GM19025 (cell line): Measurements from ENCODE around the gene PIK3AP1.
A peak's percentile ranks its signal among the peaks of the same experiment; 100 is the strongest.

Source experiments
- ATAC-seq: cut with Tn5 transposase; IDR thresholded peaks from one replicate; pipeline ENCODE4 v1.9.1; 2021; ENCODE audit warnings: mild to moderate bottlenecking, low read depth, moderate library complexity; ENCODE audit not compliant: unreplicated experiment

The PIK3AP1 gene

DNA sequence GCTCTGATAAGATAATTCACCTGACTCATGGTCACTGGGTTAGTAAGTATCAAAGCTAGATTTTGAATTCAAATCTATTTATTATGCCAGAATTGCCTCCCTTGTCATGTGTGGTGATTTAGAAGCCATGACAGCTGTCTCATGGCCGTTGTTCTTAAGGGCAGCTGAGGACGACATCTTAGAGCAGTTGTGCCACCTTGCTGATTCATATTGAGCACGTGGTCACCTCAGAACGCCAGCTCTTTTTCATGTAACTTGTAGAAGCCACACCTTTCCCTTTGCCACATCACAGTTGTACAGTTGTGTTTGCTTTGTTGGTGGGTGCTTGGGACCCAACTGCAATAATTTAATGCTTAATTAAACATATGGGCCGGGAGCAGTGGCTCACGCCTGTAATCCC is 4.3 kb upstream of the PIK3AP1 start:
- no peak for ATAC-seq

DNA sequence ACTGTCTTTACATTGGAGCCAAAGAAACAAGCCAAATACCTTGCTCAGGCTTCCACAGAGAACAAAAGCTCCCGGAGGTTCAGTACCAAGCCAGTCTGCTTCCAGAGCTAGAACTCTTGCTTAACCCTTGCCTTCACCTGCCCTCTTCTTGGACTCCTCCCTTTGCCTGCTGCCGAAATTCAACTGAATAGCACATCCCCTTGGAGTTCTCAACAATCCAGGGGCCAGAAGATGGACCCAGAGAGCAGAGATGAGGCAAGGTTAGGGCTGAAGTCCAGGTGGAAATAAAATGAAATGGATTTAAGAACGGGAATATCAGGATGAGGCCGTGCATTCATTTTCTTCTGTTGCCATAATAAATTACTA is 876 bp upstream of the PIK3AP1 start:
- ATAC-seq, result no peak

DNA sequence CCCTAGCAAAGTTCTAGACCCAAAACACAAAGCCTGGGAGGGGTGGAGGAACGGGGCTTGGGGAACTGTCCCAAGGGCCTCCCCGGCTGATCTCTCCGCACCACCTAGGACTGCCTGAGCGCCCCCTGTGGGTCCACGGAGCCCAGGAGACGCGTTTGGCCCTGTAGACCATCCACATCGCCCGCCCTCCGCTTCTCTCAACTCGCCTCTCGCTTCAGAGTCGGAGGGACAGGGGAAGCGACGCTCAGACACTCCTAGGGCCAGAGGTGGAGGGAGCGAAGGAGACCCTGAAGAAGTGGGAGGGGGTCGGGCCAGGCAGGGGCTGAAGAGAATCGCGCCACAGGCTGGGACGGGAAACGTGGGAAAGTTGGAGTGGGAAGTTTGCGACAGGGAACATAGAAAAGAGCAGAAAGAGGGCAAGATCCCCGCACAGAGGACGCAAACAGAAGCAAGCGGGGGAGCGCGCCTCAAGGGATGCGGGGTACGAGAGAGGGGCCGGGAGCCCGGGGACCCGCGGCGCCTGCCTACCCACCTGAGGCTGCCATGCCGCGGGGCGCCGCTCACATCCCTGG is 378 bp downstream of the PIK3AP1 start:
- ATAC-seq, result no peak

DNA sequence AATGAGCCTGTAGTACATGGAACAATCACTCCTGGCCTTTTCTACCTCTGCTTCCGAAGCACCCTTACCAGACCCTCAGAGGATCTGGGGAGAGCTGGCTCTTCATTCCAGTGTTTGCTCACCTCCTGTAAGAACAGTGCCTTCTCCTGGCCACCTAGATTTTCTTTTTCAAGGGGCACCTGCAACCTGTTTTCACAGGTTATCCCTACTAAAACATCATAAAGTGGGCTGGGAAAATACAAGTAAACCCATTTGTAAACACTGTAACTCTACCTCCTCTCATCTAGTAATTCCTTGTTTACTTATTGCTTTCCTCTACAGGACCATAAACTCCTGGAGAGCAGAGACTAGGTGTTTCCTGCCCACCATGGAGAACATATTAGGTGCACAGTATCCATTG is 1.1 kb downstream of the PIK3AP1 start:
- no peak for ATAC-seq

DNA sequence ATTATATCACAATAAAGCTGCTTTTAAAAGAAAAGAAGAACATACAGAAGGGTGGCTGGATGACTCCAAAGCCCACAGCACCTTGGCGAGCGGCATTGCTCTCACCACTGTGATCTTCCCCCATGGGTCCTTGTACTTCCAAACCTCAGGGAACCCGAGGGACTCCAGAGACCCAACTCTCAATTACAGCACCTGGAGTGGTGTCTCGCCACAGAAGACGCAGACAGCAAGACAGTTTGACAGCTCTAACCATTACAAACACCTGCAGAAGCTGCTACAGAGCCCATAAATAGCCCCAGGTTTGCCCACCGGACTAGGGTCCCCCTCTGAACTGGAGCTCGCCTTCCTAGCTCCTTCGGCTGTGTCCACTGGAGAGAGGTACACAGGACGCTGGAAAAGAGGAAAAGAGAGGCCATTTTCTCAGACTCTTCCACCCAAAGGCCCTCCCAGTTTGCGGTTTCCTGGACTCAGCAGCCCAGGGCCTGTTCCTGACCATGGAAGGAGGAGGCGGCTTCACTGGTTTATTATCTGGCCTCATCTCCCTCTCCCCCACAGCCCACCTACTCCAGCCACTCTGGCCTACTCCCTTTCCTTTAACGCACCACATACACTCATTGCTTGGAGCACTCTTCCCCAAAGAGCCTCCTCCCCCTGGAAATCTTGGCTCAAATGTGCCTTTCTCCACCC is 1.9 kb downstream of the PIK3AP1 start:
- ATAC-seq, result no peak

DNA sequence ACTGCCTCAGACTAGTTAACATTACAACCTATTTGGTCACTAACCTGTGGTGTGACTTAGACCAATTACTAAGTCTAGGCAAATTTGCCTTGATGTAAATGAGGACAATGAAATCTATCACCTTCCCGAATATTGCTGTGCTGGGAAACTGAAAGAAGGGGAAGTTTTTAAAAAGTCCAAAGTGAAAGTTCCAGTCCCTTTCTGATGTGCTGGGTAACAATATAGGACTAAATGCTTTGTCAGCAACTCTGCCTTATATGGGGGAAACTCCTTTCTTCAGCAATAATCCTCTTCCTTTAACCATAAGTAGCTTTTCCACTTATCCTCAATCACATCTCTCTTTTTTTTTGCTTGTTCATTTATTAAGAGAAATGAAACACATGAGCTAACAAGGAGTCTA is 3.9 kb downstream of the PIK3AP1 start:
- no peak for ATAC-seq

DNA sequence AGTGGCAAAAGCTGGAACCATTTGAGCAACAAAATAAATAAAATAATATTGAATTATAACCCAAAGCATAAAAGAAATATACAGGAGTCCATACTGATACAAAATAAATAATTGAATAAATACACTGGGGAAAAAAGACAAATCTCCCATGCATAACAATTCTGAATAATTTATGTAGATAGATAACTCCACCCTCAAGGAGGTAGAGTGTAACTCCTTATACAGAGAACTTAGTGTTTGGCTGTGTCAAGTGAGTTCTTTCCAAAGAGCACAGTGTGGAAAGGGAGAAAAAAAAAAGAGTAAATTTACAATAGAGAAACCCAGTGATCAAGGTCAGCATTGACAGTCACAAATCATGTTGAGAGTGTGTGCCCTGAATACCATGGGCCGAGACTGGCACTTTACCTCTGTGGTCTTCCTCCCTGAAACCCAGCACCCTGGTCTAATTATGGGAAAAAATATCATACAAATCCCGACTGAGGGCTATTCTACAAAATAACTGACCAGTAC is 5.5 kb downstream of the PIK3AP1 start:
- ATAC-seq, result no peak

DNA sequence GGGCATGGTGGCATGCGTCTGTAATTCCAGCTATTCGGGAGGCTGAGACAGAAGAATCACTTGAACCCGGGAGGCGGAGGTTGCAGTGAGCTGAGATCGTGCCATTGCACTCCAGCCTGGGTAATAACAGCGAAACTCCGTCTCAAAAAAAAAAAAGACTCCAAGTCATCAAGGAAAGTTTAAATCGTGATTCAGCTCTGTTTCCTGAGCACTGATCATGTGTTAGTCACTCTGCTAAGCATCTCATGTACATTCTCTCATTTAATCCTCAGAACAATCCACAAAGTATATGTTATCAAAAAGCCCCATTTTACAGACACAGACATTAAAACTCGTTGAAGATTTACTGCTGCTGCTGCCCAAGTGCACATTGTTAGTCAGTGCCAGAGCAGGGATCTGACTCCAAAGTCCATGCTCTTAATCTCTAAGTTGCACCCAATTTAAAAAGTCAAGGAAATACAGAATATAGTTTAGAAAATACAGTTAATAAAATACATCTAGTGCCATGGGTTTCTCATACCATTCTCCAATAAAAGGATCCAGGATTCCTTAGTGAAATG is 6.2 kb downstream of the PIK3AP1 start:
- ATAC-seq, result no peak

DNA sequence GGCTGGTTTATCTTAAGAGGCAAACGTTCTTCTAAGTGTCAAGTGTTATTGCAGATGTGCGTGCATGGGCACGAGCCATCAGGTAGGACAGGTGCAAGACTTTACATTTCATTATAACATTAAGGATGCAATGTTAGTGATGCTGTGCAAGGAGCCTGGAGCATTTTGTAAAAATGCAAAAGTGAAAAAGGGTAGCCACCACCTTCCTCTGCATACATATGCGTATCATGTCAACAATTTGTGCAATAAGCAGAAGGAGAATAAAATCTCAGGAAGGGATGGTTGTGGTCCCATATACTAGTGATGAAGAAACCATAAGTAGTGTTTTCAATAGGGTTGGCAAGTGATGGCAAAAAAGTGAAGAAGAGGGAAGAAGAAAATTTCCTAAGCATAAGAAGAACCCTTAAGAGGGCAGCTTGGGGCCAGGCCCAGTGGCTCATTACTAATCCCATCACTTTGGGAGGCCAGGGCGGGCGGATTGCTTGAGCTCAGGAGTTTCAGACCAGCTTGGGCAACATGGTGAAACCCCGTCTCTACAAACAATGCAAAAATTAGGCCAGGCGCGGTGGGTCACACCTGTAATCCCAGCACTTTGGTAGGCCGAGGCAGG is 7.5 kb downstream of the PIK3AP1 start:
- no peak for ATAC-seq

DNA sequence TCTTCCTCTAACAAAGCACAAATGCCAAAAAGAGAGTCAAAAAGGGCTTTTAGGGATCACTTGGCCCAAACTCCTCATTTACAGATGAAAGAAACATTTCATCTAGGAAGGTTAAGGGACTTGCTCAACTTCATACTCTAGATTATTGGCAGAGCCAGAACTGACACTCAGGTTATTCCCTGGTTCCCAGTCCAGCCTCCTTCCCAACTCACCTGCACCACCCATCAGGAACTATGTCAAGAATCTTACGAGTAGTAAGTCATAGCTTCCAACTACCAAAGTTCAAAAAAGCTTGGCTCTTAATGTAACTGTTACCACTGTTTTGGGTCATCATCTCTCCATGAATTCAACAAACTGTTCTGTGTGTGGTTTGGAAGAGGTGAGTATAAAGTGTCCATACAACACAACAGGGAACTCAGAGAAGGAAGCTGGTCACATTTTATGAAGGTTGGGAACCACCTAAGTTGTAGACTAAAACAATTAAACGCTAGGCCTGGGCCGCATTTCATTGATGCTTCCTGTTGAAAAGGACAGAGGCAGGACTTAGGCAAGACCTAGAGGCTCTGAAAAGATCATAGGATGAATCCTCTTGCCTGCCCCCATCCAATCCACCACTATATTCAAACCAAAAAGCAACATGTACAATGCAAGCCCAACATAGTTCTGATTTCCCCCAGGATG is 9.1 kb downstream of the PIK3AP1 start:
- ATAC-seq, result no peak

DNA sequence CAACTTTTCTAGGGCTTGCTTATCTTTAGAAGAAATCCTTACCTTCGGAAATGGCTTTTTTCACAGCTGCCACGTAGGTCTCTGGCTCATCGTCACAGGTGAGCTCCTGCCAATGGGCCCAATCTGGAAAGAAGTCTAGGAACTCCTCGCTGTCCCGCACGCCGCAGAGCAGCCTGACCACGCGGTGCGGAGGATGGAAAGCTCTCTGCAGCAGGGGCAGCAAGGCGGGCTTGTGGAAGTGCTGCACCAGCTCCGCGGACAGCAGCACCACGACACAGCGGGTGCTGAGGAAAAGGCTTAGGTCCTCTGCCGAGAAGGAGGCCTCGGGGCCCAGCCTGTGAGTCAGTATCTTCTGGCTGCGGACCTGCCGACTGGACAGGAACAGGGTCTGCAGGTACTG is 10.8 kb downstream of the PIK3AP1 start:
- ATAC-seq, result no peak

DNA sequence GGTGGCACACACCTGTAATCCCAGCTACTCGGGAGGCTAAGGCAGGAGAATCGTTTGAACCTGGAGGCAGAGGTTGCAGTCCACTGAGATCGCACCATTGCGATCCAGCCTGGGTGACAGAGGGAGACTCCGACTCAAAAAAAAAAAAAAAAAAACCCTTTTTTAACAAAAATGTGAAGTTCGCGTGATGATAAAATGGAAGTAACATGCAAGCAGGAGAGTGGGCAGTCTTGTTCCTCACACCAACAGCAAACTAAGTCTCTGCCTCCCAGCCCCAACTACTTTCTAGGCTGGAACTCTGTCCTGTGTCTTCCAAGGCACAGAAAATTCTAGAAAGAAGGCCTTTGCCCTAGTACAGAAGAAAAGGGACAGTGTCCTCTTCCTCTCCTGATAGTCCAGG is 11.3 kb downstream of the PIK3AP1 start:
- no peak for ATAC-seq

DNA sequence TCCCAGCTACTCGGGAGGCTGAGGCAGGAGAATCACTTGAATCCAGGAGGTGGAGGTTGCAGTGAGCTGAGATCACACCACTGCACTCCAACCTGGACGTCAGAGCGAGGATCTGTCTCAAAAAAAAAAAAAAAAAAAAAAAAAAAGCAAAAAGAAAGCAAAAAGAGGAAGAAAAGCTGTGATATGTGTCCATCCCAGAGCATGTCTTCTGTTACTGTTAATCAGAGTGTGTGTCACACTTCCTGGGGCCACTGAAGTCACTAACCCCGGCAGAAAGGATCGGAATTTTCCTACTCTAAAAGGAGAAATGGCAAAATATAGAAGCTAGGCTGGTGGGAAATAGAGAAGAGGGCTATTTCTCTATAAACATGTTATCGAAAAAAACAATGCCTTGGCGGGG is 11.9 kb downstream of the PIK3AP1 start:
- no peak for ATAC-seq

DNA sequence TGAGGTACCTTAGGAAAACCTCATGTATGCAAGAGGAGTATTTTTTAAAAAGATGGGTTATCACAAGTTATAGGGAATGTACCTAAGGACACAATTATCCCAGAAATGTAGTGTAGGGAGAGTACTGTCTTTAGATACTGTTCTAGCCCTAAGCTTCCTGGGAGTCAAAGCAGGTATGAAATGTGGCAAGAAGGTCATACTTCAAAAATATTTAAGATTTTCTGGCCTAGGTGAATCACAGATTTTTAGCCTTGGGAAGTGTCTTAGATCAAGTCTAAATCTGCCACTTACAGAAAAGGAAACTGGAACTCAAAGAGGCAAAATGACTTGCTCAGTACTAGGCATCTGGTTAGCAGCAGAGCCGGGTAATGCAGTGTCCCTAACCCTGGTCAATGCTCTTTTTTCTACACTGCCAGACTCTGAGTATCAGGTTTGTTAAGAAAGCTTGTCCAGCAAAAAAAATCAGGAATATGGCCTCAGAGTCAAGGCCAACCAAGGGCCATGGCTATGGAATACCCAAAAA is 13.9 kb downstream of the PIK3AP1 start:
- ATAC-seq, result no peak

DNA sequence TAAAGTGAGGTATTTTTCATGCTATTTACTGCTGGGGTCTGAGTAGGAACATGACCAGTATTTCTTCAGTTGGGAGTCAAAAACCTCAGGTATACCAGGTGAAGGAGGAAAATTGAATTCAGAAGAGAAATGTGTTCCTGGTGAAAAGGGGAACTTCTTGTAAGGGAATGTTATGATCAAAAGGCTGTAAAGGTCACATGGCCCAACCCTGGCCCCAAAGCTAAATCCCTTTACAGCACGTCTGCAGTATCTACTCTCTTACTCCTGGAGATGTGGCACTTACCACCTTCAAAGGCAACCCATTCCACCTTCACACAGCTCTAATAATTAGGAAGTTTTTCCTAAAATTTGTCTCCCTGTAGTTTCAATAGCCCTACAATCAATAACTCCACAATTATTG is 15.2 kb downstream of the PIK3AP1 start:
- no peak for ATAC-seq

DNA sequence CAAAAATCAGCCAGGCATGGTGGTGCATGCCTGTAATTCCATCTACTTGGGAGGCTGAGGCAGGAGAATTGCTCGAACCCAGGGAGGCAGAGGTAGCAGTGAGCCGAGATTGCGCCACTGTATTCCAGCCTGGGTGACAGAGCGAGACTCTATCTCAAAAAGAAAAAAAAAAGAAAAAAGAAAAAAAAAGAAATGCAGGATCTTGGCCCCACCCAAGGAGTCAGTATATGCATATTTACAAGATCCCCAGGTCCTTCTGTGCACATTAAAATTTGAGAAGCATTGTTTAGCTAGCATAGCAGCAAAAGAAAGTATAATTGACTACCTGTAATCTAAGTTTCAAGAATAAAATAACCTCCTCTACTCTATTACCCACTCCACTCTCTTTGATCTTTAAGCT is 15.8 kb downstream of the PIK3AP1 start:
- ATAC-seq, result no peak

DNA sequence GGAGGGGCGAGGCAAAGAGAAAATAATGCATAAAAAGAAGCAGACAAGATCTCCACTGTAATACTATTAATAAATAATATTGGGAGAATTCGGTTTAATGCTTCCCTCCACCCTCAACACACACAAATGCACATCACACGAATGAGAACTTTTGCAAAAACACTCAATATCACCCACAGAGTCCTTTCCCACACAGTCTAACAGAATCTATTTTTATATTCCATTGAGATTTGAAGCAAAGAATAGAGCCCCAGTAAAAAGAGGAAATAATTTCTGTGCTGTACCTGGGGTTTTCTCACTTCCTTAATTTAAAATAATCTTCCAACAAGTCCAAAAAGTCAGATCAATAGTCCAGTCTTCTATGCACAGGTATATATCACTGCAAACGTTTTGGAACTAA is 17.0 kb downstream of the PIK3AP1 start:
- ATAC-seq, result no peak

DNA sequence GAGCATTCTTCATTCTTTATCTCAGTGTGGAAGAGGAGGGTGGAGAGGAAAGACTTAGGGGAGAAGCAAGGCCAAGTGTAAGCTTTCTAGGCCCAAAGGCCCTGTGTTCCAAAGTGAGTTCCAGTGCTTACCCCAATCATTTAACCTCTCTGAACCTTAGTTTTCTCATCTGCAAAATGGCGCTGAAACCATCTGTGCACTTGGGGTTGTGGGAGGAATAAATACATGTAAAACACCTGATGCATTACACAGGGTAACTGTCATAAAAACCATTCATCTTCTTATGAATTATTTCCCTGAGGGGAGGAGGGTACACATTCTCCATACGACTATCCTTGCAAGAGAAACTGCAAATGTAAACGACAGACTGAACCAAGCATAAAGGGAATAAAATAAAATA is 19.0 kb downstream of the PIK3AP1 start:
- no peak for ATAC-seq

DNA sequence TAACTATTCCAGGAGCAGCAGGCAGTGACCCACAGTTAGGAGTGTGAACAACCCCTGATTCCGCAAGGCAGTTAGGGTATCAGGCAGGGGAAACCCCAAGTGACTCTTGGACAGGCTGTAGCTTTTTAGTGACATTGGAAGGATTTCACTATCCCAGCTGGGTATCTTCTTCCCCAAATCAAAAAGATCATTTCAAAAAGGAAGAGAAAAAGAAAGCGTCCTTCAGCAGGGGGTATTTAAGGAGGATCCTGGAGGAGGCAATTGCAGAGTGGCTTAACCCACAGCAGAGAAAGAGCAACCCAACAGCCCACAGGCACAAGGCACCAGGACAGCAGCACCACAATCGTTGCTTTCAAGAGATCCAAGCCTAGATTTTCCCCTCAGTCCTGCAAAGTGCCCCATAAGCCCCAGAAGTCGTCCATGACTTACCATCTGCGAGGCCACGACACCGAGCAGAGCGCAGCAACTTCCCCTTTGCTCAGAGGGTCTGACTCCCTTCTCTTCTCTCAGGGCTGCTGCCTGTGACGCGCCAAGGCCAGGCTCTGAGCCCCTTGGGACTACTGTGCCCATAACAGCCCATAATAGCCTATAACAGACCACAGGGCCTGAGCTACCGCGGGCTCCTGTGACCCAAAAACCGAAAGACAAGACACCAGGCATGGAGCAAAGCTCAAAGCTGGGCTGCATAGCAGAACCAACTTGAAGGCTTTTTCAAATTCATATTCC is 19.8 kb downstream of the PIK3AP1 start:
- ATAC-seq, result peak; percentile 87

DNA sequence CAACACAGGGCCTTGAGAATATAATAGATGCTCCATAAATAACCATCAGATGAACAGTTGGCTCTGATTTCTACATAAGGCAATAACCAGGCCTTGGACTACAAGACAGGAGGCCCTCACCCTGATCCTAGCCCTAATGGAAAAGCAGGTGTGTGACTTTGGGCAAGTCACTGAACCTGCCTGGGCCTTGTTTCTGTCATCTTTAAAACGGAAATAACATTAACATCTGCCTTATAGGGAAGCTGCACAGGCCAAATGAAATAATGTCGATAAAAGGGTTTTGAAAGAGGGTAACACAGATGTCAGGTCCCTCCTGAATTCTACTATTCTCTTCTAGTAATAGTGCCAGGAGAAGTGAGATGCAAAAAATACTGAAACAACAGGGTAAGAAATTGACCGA is 20.7 kb downstream of the PIK3AP1 start:
- ATAC-seq, result no peak
